Thoracic aorta (tissue), 2 donors: ENCODE results near the gene PARD3. TPM values are rescaled to one million over a fixed set of nuclear protein-coding genes. Genes with fewer than 3 reads are reported as not detected.

ENCODE experiments used
- ATAC-seq: fragments of 150-250 bp; one replicate; pipeline ENCODE4 v1.8.0; 2017; ENCODE audit warnings: low read depth; ENCODE audit not compliant: insufficient number of reproducible peaks, low FRiP score
- DNase-seq: peaks from one replicate; pipeline ENCODE4 v3.0.0-alpha.2; 2020; ENCODE audit warnings: low spot score
- H3K27ac ChIP-seq, 2 donors: fragments of 200-600 bp; sonication (generic); 1 replicate in 1 of 2; 2 replicates in 1 of 2; pipeline ENCODE4 v1.5.1; 2016; ENCODE audit warnings: mild to moderate bottlenecking in 2 of 2, moderate library complexity in 2 of 2
- H3K27me3 ChIP-seq: fragments of 200-600 bp; sonication (generic); replicated peaks from 2 replicates; pipeline ENCODE4 v1.6.0; 2016; ENCODE audit warnings: mild to moderate bottlenecking; ENCODE audit not compliant: insufficient read depth
- H3K36me3 ChIP-seq: fragments of 200-600 bp; sonication (generic); one replicate; pipeline ENCODE4 v1.5.1; 2016
- H3K4me1 ChIP-seq, 2 donors: fragments of 200-600 bp; sonication (generic); 1 replicate in 1 of 2; 2 replicates in 1 of 2; pipeline versions ENCODE4 v1.5.1 to v1.6.0; 2016; ENCODE audit warnings: low read depth in 2 of 2, mild to moderate bottlenecking in 1 of 2; ENCODE audit not compliant: control insufficient read depth in 1 of 2
- H3K4me3 ChIP-seq: fragments of 200-600 bp; sonication (generic); 2 replicates; pipeline ENCODE4 v1.5.1; 2016; ENCODE audit warnings: mild to moderate bottlenecking
- H3K9me3 ChIP-seq: fragments of 200-600 bp; sonication (generic); 2 replicates; pipeline ENCODE4 v1.5.1; 2016
- CTCF ChIP-seq: fragments of 200-600 bp; sonication (generic); IDR thresholded peaks from one replicate; pipeline ENCODE4 v1.5.1; 2019; ENCODE audit warnings: antibody characterized with exemption
- total RNA-seq, 2 donors: library from RNA; depleted of rRNA; stranded (reverse); fragments of >200 nt; gene quantifications; one replicate each; pipeline versions ENCODE4 v1.1.0 to v1.2.3, GENCODE V29; 2016

PARD3 gene
- total RNA-seq, 2 donors from 2014 or later: 16.7 to 34.5 TPM

- no peaks in the 10 kb centered on the region for H3K9me3 ChIP-seq
- H3K36me3 ChIP-seq: no peaks in the 10 kb centered on the region
- H3K27me3 ChIP-seq: no peaks in the 10 kb centered on the region
- H3K27ac ChIP-seq: no peak overlapping the region
- DNase-seq (no peak), ATAC-seq (no peak)
- peaks cover 0 to 7% of the 10 kb centered on the region in 2 donors for H3K4me1 ChIP-seq
- TF ChIP-seq CTCF: no peak
- H3K4me3 ChIP-seq: no peak overlapping the region
Observed at GRCh38 chr10:34333513-34333912, 481.6 kb downstream of the PARD3 start.

GRCh38 chr10:34327184-34327583 lies 487.9 kb downstream of the PARD3 start:
- ATAC-seq (no peak), DNase-seq (no peak)
- Histone ChIP-seq H3K27ac (no peak overlapping the region), H3K4me1 (no peaks in the 10 kb centered on the region), H3K27me3 (no peaks in the 10 kb centered on the region), H3K36me3 (no peaks in the 10 kb centered on the region), H3K4me3 (no peak overlapping the region), H3K9me3 (no peaks in the 10 kb centered on the region)
- no peak for TF ChIP-seq CTCF

GRCh38 chr10:34323192-34323591 lies 491.9 kb downstream of the PARD3 start:
- Histone ChIP-seq H3K27me3 (no peaks in the 10 kb centered on the region), H3K27ac (no peak overlapping the region)

GRCh38 chr10:34320265-34320664 lies 494.8 kb downstream of the PARD3 start:
- H3K27ac ChIP-seq: no peak overlapping the region
- no peaks in the 10 kb centered on the region for H3K9me3 ChIP-seq
- TF ChIP-seq CTCF: no peak
- H3K36me3 ChIP-seq: no peaks in the 10 kb centered on the region
- DNase-seq (no peak), ATAC-seq (no peak)
- H3K4me3 ChIP-seq: no peak overlapping the region
- H3K27me3 ChIP-seq: no peaks in the 10 kb centered on the region
- no peaks in the 10 kb centered on the region for H3K4me1 ChIP-seq

More at GRCh38 chr10:34323192-34323591, 491.9 kb downstream of the PARD3 start:
- Histone ChIP-seq H3K4me3 (no peak overlapping the region), H3K9me3 (no peaks in the 10 kb centered on the region), H3K4me1 (no peaks in the 10 kb centered on the region), H3K36me3 (no peaks in the 10 kb centered on the region)
- ATAC-seq: no peak
- TF ChIP-seq CTCF: no peak
- DNase-seq: no peak

GRCh38 chr10:34319197-34319846 lies 495.8 kb downstream of the PARD3 start:
- no peaks in the 10 kb centered on the region for H3K9me3 ChIP-seq
- H3K4me3 ChIP-seq: no peak overlapping the region
- no peaks in the 10 kb centered on the region for H3K36me3 ChIP-seq
- DNase-seq: no peak
- no peaks in the 10 kb centered on the region for H3K4me1 ChIP-seq
- no peak for ATAC-seq
- H3K27ac ChIP-seq: no peak overlapping the region
- TF ChIP-seq CTCF: no peak
- no peaks in the 10 kb centered on the region for H3K27me3 ChIP-seq
